ENCODE results near the gene PNLIPRP2.

PNLIPRP2 gene

DNA sequence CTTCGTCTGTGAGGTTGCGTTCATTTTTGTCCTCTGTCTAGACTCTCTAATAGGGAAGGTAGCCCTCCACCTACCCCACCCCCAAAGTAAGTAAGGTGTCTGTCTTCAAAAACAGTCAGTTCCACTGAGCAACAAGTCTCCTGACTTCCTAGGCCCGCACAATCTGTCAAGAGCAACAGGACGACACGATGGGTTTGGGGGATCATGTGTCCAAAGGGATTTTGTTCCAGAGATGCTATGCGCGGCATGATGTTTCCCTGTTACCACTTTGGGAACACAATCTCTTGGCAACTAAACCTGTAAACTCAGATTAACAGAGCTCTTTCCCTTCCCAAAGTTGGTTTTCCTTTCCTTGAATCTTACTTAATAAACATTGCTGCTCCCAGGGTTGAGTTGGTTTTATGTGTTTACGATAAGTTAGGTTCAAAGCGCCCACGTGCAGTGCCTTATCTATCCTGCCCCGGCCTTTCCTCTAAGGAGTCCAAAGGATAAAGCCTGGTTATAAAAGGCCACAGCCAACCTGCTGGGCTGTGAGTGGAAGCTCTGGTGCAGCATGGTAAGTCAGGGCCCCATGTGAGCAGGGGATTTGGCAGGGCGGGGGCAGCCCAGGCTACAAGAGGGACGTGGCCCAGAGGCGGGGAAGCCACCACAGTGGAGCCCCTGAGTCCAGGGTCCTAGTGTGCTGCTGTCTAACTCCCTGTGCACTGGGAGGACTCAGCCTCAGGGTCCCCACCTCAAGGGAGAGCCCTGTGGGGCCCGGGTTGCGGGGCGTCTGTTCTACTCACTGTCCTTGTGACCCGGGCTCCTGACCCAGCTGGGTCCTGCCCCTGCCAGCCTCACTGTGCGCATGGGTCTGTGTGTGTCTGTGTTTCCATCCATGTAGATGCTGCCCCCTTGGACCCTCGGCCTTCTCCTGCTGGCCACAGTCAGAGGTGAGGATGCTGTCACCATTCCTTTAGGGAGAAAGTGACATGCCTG, at the start of gene PNLIPRP2:
PNLIPRP2 (plus strand) TSS at position 531 of the 978 bp plus-strand sequence.
- no peak for DNase-seq (ENCODE audit: low read depth, low spot score)
- H3K9ac ChIP-seq (ENCODE audit: insufficient read length): no peak within 1 kb of the TSS
- H3K36me3 ChIP-seq (ENCODE audit: insufficient read depth, low read length): no peaks in the 10 kb centered on the region
- TF ChIP-seq EZH2 (IDR thresholded peaks at IDR 0.05) (no peak), FOXP2 (optimal IDR thresholded peaks at IDR 0.05; ENCODE audit: control extremely low read depth, extremely low read length, insufficient read depth) (no peak), POLR2AphosphoS5 (IDR thresholded peaks at IDR 0.05; ENCODE audit: borderline replicate concordance, low read depth, low read length) (no peak)
- no peak within 1 kb of the TSS for H3K27ac ChIP-seq
- H3K4me3 ChIP-seq: no peak within 1 kb of the TSS
- no peaks in the 10 kb centered on the region for H3K9me3 ChIP-seq (ENCODE audit: low read depth, low read length)

DNA sequence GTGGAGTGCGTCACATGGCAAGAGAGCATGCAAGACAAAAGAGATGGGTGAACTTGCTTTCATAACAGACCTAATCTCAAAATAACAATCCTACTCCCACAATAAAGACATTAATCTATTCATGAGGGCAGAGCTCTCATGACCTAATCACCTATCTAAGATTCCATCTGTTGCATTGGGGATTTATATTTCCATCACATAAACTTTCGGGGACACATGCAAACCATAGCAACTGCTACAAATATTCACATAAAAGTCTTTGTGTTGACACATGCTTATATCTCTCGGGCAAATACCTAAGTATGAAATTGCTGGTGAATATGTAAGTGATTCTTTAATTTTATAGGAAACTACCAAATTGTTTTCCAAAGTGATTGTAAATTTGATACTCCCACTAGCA, 46.0 kb upstream of the PNLIPRP2 start:
- Histone ChIP-seq H3K36me3 (ENCODE audit: insufficient read depth, low read length) (no peaks in the 10 kb centered on the region), H3K4me3 (no peak overlapping the region), H3K27ac (no peak overlapping the region), H3K9me3 (ENCODE audit: low read depth, low read length) (no peaks in the 10 kb centered on the region), H3K9ac (ENCODE audit: insufficient read length) (no peak overlapping the region)
- TF ChIP-seq FOXP2 (optimal IDR thresholded peaks at IDR 0.05; ENCODE audit: control extremely low read depth, extremely low read length, insufficient read depth): no peak
- TF ChIP-seq EZH2 (IDR thresholded peaks at IDR 0.05): no peak
- TF ChIP-seq POLR2AphosphoS5 (IDR thresholded peaks at IDR 0.05; ENCODE audit: borderline replicate concordance, low read depth, low read length): no peak
- no peak for DNase-seq (ENCODE audit: low read depth, low spot score)

DNA sequence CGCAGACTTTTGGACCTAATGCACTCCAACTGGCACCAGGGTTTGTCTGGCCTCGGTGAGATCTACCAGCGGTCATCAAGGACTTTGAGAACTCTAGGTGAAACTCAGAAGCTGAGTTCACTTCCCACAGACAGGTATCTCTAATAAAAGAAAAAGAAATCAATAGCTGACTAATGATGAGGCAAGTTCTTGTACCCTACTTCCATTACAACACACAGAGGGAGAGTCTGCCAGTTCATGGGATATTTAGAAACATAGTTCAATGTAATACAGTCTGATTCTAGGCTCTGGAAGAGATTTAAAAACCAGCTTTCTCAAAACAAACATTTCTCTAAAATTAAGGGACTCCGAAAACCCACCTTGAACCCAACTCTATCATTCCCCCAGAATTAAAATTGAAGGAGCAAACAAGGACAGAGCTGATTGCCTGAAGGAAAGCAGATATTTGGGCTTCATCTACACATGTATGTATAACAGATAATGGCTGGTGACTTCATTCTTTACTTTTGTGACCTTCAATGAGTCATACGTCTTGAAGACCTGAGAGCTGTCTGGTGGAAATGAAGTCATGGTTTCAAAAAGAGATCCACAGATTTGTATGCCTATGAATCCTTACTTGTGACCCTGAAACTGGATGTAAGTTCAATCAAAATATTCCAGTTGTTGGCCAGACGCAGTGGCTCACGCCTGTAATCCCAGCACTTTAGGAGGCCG, 32.7 kb upstream of the PNLIPRP2 start:
- H3K36me3 ChIP-seq (ENCODE audit: insufficient read depth, low read length): no peaks in the 10 kb centered on the region
- H3K9me3 ChIP-seq (ENCODE audit: low read depth, low read length): no peaks in the 10 kb centered on the region
- no peak for DNase-seq (ENCODE audit: low read depth, low spot score)
- H3K27ac ChIP-seq: no peak overlapping the region
- no peak overlapping the region for H3K4me3 ChIP-seq
- no peak overlapping the region for H3K9ac ChIP-seq (ENCODE audit: insufficient read length)
- TF ChIP-seq FOXP2 (optimal IDR thresholded peaks at IDR 0.05; ENCODE audit: control extremely low read depth, extremely low read length, insufficient read depth): no peak
- TF ChIP-seq EZH2 (IDR thresholded peaks at IDR 0.05): no peak
- TF ChIP-seq POLR2AphosphoS5 (IDR thresholded peaks at IDR 0.05; ENCODE audit: borderline replicate concordance, low read depth, low read length): no peak

DNA sequence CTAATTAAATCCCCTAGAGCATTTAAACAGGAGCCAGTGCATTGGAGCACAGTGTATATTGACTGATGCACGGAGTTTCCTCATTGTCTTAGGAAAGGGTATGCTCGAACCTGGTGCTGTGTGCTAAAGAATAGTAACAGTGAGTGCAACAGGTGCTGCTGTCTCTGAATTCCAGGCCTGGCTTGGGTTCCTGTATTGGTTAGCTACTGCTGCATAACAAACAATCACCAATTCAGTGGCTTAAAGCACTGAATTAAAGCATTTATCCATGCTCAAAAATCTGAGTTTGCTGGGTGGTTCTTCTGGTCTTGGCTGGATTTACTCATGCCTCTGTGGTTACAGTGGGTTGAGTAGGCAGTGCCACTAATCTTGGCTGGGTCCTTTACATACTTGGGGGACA, 31.8 kb upstream of the PNLIPRP2 start:
- DNase-seq (ENCODE audit: low read depth, low spot score): no peak
- no peak overlapping the region for H3K9ac ChIP-seq (ENCODE audit: insufficient read length)
- no peak overlapping the region for H3K27ac ChIP-seq
- TF ChIP-seq POLR2AphosphoS5 (IDR thresholded peaks at IDR 0.05; ENCODE audit: borderline replicate concordance, low read depth, low read length): no peak
- no peak for TF ChIP-seq EZH2 (IDR thresholded peaks at IDR 0.05)
- no peak overlapping the region for H3K4me3 ChIP-seq
- no peaks in the 10 kb centered on the region for H3K36me3 ChIP-seq (ENCODE audit: insufficient read depth, low read length)
- H3K9me3 ChIP-seq (ENCODE audit: low read depth, low read length): no peaks in the 10 kb centered on the region

DNA sequence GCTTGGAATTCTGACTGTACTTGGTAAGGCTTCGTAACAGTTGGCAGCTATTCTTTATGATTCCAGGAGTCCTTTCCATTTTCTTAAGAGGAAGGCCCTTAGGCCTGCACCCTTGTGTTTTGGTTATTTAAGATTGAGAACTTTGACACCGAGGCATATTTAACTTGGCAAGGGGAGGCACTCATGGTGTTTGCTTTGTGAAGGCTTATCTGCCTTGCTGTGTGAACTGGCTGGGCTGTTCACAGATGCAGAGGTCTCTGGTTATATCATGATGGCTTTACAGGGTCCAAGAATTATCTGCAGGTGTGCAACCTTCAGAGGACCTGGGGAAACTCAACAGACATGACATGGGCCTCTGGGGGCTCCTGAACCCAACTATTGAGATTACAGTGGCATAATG, 30.8 kb upstream of the PNLIPRP2 start:
- DNase-seq (ENCODE audit: low read depth, low spot score): no peak

DNA sequence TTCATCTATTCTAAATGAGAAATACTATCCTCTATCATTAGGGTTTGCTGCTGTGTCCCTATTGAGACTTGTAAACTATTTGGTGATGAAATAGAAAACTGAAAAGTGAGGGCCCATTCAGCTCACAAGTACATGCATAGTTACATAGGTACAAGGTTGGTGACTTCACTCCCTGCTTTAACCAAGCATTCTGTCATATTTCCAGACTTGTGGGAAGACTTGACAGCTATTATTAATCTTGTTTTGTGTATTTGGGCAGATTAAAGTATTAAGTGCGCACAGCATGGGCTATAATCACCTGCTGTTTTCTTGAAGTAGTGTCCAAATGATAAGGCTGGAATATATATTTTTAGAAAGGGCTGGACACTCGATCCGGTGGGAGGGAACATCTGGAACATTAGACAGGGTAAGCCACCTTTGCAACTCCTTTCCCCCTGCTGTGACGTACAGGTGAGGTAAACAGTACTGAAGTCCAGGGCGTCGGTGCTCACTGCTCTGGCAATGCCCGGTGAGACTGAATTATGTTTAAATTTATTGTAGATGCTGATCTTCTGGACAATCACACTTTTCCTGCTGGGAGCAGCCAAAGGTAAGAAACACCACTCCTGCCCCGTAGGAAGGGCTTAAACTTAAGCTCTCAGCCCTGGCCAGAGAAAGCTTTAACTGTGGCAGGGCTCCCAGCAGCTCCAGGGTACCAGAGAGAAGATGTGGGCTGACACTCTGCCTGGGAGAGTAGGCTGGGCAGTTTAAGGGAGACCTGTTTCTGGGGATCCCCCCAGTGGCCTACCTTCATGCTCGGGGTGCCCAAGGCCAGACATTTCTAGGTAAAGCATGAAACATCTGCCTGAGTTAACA, 29.9 kb upstream of the PNLIPRP2 start, which contains the start of gene PNLIPRP1:
PNLIPRP1 (plus strand) TSS at position 370 of the 855 bp plus-strand sequence; CDS start at position 541, 171 bp downstream.
- no peak within 1 kb of the TSS for H3K27ac ChIP-seq
- TF ChIP-seq EZH2 (IDR thresholded peaks at IDR 0.05) (no peak), POLR2AphosphoS5 (IDR thresholded peaks at IDR 0.05; ENCODE audit: borderline replicate concordance, low read depth, low read length) (no peak), FOXP2 (optimal IDR thresholded peaks at IDR 0.05; ENCODE audit: control extremely low read depth, extremely low read length, insufficient read depth) (no peak)
- no peak for DNase-seq (ENCODE audit: low read depth, low spot score)

More for the DNA sequence above, 30.8 kb upstream of the PNLIPRP2 start:
- Histone ChIP-seq H3K9me3 (ENCODE audit: low read depth, low read length) (no peaks in the 10 kb centered on the region), H3K27ac (no peak overlapping the region), H3K36me3 (ENCODE audit: insufficient read depth, low read length) (no peaks in the 10 kb centered on the region), H3K4me3 (no peak overlapping the region), H3K9ac (ENCODE audit: insufficient read length) (no peak overlapping the region)
- no peak for TF ChIP-seq POLR2AphosphoS5 (IDR thresholded peaks at IDR 0.05; ENCODE audit: borderline replicate concordance, low read depth, low read length)
- TF ChIP-seq EZH2 (IDR thresholded peaks at IDR 0.05): no peak
- TF ChIP-seq FOXP2 (optimal IDR thresholded peaks at IDR 0.05; ENCODE audit: control extremely low read depth, extremely low read length, insufficient read depth): no peak

DNA sequence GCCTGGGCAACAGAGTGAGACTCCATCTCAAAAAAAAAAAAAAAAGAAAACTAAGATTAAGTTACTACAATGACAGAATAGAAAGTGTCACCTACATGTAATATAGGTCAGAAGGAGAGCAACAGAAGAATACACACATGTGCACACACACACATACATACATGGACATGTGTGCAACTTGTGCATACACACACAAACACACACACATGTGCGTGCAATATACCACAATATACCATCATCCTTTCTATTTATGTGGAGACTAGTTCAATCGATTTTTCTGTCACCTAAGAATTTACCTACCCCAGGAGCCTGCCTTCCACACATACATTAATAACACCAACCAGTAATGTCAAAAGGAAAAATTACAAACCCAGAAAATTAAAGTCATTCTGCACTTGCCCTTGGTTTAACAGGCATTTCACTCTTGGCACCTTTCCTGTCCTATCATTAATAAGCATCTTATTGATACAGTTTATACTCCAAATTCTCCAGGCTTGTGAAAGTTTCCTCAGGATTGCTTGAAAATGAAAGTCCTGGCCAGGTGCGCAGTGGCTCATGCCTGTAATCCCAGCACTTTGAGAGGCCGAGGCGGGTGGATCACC, 27.5 kb upstream of the PNLIPRP2 start:
- Histone ChIP-seq H3K9me3 (ENCODE audit: low read depth, low read length) (no peaks in the 10 kb centered on the region), H3K4me3 (no peak overlapping the region), H3K9ac (ENCODE audit: insufficient read length) (no peak overlapping the region), H3K36me3 (ENCODE audit: insufficient read depth, low read length) (no peaks in the 10 kb centered on the region), H3K27ac (no peak overlapping the region)
- no peak for DNase-seq (ENCODE audit: low read depth, low spot score)
- TF ChIP-seq EZH2 (IDR thresholded peaks at IDR 0.05) (no peak), POLR2AphosphoS5 (IDR thresholded peaks at IDR 0.05; ENCODE audit: borderline replicate concordance, low read depth, low read length) (no peak), FOXP2 (optimal IDR thresholded peaks at IDR 0.05; ENCODE audit: control extremely low read depth, extremely low read length, insufficient read depth) (no peak)

More for the DNA sequence above, 29.9 kb upstream of the PNLIPRP2 start, which contains the start of gene PNLIPRP1:
- no peak within 1 kb of the TSS for H3K4me3 ChIP-seq
- no peak within 1 kb of the TSS for H3K9ac ChIP-seq (ENCODE audit: insufficient read length)
- H3K36me3 ChIP-seq (ENCODE audit: insufficient read depth, low read length): no peaks in the 10 kb centered on the region
- H3K9me3 ChIP-seq (ENCODE audit: low read depth, low read length): no peaks in the 10 kb centered on the region

Data from SK-N-MC (cell line).